ENCODE results near the gene TGM3.

- TF ChIP-seq CTCF (tag by site-specific recombination; IDR thresholded peaks at IDR 0.05): no peak
- no peak for TF ChIP-seq PBX3 (CRISPR knock-in tag; IDR thresholded peaks at IDR 0.05)
- TF ChIP-seq ZNF639 (tag by site-specific recombination; IDR thresholded peaks at IDR 0.05): no peak
- no peak for TF ChIP-seq ZNF514 (tag by site-specific recombination; IDR thresholded peaks at IDR 0.05)
- TF ChIP-seq, protein P1, sequence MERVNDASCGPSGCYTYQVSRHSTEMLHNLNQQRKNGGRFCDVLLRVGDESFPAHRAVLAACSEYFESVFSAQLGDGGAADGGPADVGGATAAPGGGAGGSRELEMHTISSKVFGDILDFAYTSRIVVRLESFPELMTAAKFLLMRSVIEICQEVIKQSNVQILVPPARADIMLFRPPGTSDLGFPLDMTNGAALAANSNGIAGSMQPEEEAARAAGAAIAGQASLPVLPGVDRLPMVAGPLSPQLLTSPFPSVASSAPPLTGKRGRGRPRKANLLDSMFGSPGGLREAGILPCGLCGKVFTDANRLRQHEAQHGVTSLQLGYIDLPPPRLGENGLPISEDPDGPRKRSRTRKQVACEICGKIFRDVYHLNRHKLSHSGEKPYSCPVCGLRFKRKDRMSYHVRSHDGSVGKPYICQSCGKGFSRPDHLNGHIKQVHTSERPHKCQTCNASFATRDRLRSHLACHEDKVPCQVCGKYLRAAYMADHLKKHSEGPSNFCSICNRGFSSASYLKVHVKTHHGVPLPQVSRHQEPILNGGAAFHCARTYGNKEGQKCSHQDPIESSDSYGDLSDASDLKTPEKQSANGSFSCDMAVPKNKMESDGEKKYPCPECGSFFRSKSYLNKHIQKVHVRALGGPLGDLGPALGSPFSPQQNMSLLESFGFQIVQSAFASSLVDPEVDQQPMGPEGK (tag by site-specific recombination; IDR thresholded peaks at IDR 0.05): no peak
- TF ChIP-seq ZNF670 (tag by site-specific recombination; IDR thresholded peaks at IDR 0.05; ENCODE audit: low read depth): no peak
- no peak for TF ChIP-seq YY1 (tag by site-specific recombination; IDR thresholded peaks at IDR 0.05)
- TF ChIP-seq ZEB2 (tag by site-specific recombination; IDR thresholded peaks at IDR 0.05): no peak
Measured at GRCh38 chr20:2382833-2383232, 87.0 kb downstream of the TGM3 start.

Measured in HEK293 (cell line).